Lower leg skin (tissue), 3 donors: Measurements from ENCODE around the gene TRIM34.
"Not testable (repeated sequence)": the region's sequence is repeated elsewhere in the genome, so short reads cannot be mapped to it uniquely, and the experiment has no call there.

Experiments used
- POLR2A ChIP-seq, 2 donors: fragments of 450-650 bp; IDR thresholded peaks; one replicate each; pipeline ENCODE4 v1.6.1; 2016 to 2017; ENCODE audit warnings: antibody characterized with exemption in 2 of 2, mild to moderate bottlenecking in 1 of 2, moderate library complexity in 1 of 2
- TF ChIP-seq, protein P1 (sequence below), 3 donors: fragments of 450-650 bp; IDR thresholded peaks; one replicate each; pipeline ENCODE4 v1.5.1; 2016; ENCODE audit warnings: antibody characterized with exemption in 3 of 3, mild to moderate bottlenecking in 3 of 3, moderate library complexity in 2 of 3

DNA sequence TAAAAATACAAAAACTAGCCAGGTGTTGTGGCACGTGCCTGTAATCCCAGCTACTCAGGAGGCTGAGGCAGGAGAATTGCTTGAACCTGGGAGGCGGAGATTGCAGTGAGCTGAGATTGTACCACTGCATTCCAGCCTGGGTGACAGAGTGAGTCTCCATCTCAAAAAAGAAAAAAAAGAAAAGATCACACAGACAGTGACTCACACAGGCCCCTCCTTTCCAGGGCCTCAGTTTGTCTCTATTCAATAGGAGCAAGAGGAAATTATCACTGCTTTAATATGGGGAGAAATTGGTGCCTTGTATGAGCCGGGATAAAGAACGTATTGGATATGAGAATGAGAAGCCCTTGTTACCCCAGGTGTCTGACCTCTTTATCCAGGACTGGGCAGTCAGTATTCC is 22.0 kb upstream of the TRIM34 start:
- TF ChIP-seq, protein P1, sequence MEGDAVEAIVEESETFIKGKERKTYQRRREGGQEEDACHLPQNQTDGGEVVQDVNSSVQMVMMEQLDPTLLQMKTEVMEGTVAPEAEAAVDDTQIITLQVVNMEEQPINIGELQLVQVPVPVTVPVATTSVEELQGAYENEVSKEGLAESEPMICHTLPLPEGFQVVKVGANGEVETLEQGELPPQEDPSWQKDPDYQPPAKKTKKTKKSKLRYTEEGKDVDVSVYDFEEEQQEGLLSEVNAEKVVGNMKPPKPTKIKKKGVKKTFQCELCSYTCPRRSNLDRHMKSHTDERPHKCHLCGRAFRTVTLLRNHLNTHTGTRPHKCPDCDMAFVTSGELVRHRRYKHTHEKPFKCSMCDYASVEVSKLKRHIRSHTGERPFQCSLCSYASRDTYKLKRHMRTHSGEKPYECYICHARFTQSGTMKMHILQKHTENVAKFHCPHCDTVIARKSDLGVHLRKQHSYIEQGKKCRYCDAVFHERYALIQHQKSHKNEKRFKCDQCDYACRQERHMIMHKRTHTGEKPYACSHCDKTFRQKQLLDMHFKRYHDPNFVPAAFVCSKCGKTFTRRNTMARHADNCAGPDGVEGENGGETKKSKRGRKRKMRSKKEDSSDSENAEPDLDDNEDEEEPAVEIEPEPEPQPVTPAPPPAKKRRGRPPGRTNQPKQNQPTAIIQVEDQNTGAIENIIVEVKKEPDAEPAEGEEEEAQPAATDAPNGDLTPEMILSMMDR (IDR thresholded peaks at IDR 0.05): not testable (repeated sequence)
- TF ChIP-seq POLR2A (IDR thresholded peaks at IDR 0.05): not testable (repeated sequence)
